GM12891 (cell line): ENCODE measurements around the gene SDC3.

Experiments used
- PAX5 ChIP-seq: IDR thresholded peaks from 2 replicates; pipeline ENCODE4 v1.6.1; 2011; ENCODE audit warnings: low read length, moderate library complexity, mild to moderate bottlenecking; ENCODE audit not compliant: insufficient read depth, severe bottlenecking
- POLR2A ChIP-seq: IDR thresholded peaks from 2 replicates; pipeline ENCODE4 v1.6.1; 2011; ENCODE audit warnings: low read depth, low read length, control low read depth
- POLR2AphosphoS5 ChIP-seq: IDR thresholded peaks from 2 replicates; pipeline ENCODE4 v1.6.1; 2011; ENCODE audit warnings: low read depth, low read length, control low read depth
- POU2F2 ChIP-seq: IDR thresholded peaks from 2 replicates; pipeline ENCODE4 v1.6.1; 2011; ENCODE audit warnings: low read depth, mild to moderate bottlenecking, control low read depth, low read length, moderate library complexity
- TAF1 ChIP-seq: IDR thresholded peaks from 2 replicates; pipeline ENCODE4 v1.6.1; 2011; ENCODE audit warnings: low read depth, low read length, control low read depth

DNA sequence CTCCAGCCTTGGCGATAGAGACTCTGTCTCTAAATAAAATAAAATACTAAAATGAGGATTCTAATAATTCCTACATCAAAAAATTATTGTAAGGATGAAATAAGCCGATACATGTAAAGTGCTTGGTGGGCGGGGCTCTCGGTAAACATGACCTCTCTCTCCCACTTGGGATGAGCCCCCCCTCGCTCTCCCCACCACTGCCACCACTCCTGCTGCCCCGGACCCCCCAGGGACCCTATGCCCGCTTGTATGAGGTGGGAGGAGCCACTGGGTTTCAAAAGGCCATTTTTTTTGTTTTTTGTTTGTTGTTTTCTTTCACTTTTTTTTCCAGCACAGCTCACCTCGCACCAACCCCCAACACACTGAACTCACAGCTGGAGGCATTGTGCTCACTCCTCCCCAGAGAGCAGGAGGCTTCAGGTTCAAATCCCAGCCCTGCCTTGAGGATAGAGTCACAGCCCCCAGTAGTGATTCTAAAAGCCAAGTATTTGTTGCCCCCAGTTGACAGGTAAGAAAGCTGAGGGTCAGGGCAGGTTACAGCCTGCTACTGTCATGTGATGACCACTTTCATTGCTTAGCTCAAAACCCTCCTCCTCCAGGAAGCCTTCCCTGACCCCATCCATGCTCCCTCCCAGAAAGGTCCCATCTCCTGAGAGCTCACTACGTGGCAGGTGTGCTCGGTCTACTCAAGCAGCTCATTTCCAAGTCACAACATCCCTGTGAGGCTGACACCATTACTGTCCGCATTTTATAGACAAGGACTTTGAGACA, 4.2 kb downstream of the SDC3 start:
- TF ChIP-seq POU2F2: no peak
- TF ChIP-seq POLR2AphosphoS5: no peak
- TF ChIP-seq PAX5: no peak
- no peak for TF ChIP-seq TAF1
- no peak for TF ChIP-seq POLR2A
